Spleen (tissue), 7 donors: ENCODE data around the gene PARD3.

Source experiments
- POLR2A ChIP-seq, 3 donors: fragments of 450-650 bp; IDR thresholded peaks; one replicate each; pipeline ENCODE4 v1.5.1; 2017; ENCODE audit warnings: antibody characterized with exemption in 3 of 3, mild to moderate bottlenecking in 1 of 3
- POLR2AphosphoS5 ChIP-seq, 3 donors: sonication (generic); formaldehyde crosslinking; IDR thresholded peaks; one replicate each; pipeline ENCODE4 v1.5.1; 2017; ENCODE audit warnings: antibody characterized with exemption in 3 of 3
- TF ChIP-seq, protein P1 (sequence below), 11 experiments: fragments of 200-600 bp in 7 of 11; fragments of 450-650 bp in 4 of 11; sonication (generic) in 4 of 11; IDR thresholded peaks in 8 of 11; conservative IDR thresholded peaks in 3 of 11; 1 replicate in 7 of 11; 2 replicates in 4 of 11; pipeline versions ENCODE4 v1.4.0 to v1.8.0; 2016 to 2021; ENCODE audit warnings: antibody characterized with exemption in 11 of 11, inconsistent platforms in 4 of 11, mild to moderate bottlenecking in 1 of 11
- donor health status: DM: no; HTN: no; CAD: no; lungs with moderate emphysema.
- donor health status: DM: no; HTN: no; CAD: no.
- donor health status: DM: no; HTN: no; CAD: no.

DNA sequence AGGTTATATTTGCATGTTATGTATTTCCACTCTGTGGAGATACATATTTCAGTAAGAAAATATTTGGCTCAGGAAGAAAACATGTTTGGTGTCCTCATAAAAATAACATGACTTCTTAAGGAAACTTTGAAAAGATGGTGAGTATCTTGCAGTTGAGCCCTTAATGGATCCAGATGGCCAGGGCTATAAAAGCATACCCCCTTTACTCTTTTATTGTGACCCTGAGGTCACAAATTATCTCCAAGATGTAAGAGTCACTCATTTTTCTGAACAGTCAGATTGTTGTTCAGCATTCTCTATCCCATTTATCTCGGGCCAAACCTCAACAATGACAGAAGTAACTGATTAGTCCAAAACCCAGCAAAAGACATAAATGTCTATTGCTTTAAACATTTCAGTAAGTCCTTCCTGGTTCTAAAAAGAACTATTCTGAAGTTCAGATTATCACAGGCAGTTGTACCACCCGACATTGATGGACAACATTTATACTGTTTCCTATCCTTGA, 539.4 kb downstream of the PARD3 start:
- TF ChIP-seq, protein P1, sequence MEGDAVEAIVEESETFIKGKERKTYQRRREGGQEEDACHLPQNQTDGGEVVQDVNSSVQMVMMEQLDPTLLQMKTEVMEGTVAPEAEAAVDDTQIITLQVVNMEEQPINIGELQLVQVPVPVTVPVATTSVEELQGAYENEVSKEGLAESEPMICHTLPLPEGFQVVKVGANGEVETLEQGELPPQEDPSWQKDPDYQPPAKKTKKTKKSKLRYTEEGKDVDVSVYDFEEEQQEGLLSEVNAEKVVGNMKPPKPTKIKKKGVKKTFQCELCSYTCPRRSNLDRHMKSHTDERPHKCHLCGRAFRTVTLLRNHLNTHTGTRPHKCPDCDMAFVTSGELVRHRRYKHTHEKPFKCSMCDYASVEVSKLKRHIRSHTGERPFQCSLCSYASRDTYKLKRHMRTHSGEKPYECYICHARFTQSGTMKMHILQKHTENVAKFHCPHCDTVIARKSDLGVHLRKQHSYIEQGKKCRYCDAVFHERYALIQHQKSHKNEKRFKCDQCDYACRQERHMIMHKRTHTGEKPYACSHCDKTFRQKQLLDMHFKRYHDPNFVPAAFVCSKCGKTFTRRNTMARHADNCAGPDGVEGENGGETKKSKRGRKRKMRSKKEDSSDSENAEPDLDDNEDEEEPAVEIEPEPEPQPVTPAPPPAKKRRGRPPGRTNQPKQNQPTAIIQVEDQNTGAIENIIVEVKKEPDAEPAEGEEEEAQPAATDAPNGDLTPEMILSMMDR (IDR thresholded peaks at IDR 0.05 in 8 of 11, conservative IDR thresholded peaks at IDR 0.05 in 3 of 11), result no peak
- TF ChIP-seq POLR2AphosphoS5 (IDR thresholded peaks at IDR 0.05) (no peak), POLR2A (IDR thresholded peaks at IDR 0.05) (no peak)
